CD14-positive monocyte (primary cell): ENCODE measurements around the gene NFAM1. TPM values are rescaled to one million over a fixed set of nuclear protein-coding genes. Genes with fewer than 3 reads are reported as not detected.

ENCODE experiments used
- DNase-seq, 3 donors: peaks; one replicate each; pipeline ENCODE4 v3.0.0-alpha.2; 2011 to 2022
- H2AFZ ChIP-seq: 2 replicates; pipeline ENCODE4 v1.6.0; 2012; ENCODE audit warnings: mild to moderate bottlenecking, low read depth, low read length, inconsistent platforms; ENCODE audit not compliant: insufficient read depth, poor library complexity, severe bottlenecking
- H3K27ac ChIP-seq, 2 donors: 1 replicate in 1 of 2; 2 replicates in 1 of 2; pipeline ENCODE4 v1.5.1; 2012 to 2013; ENCODE audit warnings: low read length in 2 of 2, control low read depth in 1 of 2, inconsistent platforms in 1 of 2, low read depth in 1 of 2, mild to moderate bottlenecking in 1 of 2
- H3K27me3 ChIP-seq, 2 donors: one replicate each; pipeline versions ENCODE4 v1.6.0 to v1.6.1; 2011 to 2013; ENCODE audit warnings: low read length in 2 of 2; ENCODE audit not compliant: control insufficient read depth in 2 of 2, insufficient read depth in 2 of 2
- H3K36me3 ChIP-seq, 2 donors: replicated peaks in 1 of 2; 1 replicate in 1 of 2; 2 replicates in 1 of 2; pipeline versions ENCODE4 v1.5.1 to v1.6.1; 2012 to 2013; ENCODE audit warnings: low read length in 2 of 2, control low read depth in 1 of 2, inconsistent platforms in 1 of 2, mild to moderate bottlenecking in 1 of 2; ENCODE audit not compliant: insufficient read depth in 2 of 2, control insufficient read depth in 1 of 2
- H3K4me1 ChIP-seq, 2 donors: 1 replicate in 1 of 2; 2 replicates in 1 of 2; pipeline versions ENCODE4 v1.5.1 to v1.6.1; 2012 to 2013; ENCODE audit warnings: low read length in 2 of 2, control low read depth in 1 of 2, inconsistent platforms in 1 of 2, mild to moderate bottlenecking in 1 of 2, moderate library complexity in 1 of 2; ENCODE audit not compliant: insufficient read depth in 2 of 2, control insufficient read depth in 1 of 2
- H3K4me2 ChIP-seq: replicated peaks from 2 replicates; pipeline ENCODE3; 2012; ENCODE audit warnings: low read length, moderate library complexity, mild to moderate bottlenecking; ENCODE audit not compliant: poor library complexity, severe bottlenecking; ENCODE audit errors: extremely low read depth
- H3K4me3 ChIP-seq, 3 experiments: fragments of 200-600 bp in 1 of 3; sonication (generic) in 1 of 3; replicated peaks in 1 of 3; 1 replicate in 2 of 3; 2 replicates in 1 of 3; pipeline ENCODE4 v1.5.1; 2011 to 2013; ENCODE audit warnings: low read length in 3 of 3, mild to moderate bottlenecking in 3 of 3, control low read depth in 2 of 3, low read depth in 2 of 3, inconsistent platforms in 1 of 3, moderate library complexity in 1 of 3
- H3K79me2 ChIP-seq: 2 replicates; pipeline ENCODE4 v1.6.0; 2012; ENCODE audit warnings: mild to moderate bottlenecking, control low read depth, inconsistent platforms, low read length, moderate library complexity; ENCODE audit not compliant: insufficient read depth
- H3K9ac ChIP-seq: 2 replicates; pipeline ENCODE4 v1.6.0; 2017; ENCODE audit warnings: low read length, mild to moderate bottlenecking; ENCODE audit not compliant: insufficient read depth, poor library complexity, severe bottlenecking
- H3K9me3 ChIP-seq, 2 donors: replicated peaks in 1 of 2; 1 replicate in 1 of 2; 2 replicates in 1 of 2; pipeline versions ENCODE4 v1.5.1 to v1.6.1; 2012 to 2013; ENCODE audit warnings: low read length in 2 of 2, control low read depth in 1 of 2; ENCODE audit not compliant: control insufficient read depth in 1 of 2, insufficient read depth in 1 of 2
- H4K20me1 ChIP-seq: 2 replicates; pipeline ENCODE4 v1.6.0; 2012; ENCODE audit warnings: mild to moderate bottlenecking, low read length, control low read depth, moderate library complexity; ENCODE audit not compliant: insufficient read depth
- H3K27ac Mint-ChIP-seq, 7 donors: one replicate each; pipeline ENCODE4 v1.8.0; 2020; ENCODE audit warnings: mild to moderate bottlenecking in 7 of 7, mixed read lengths in 7 of 7, moderate library complexity in 6 of 7, inconsistent platforms in 2 of 7
- H3K27me3 Mint-ChIP-seq, 3 donors: one replicate each; pipeline ENCODE4 v1.8.0; 2021 to 2022; ENCODE audit warnings: low read depth in 3 of 3, mild to moderate bottlenecking in 3 of 3, mixed read lengths in 3 of 3, moderate library complexity in 3 of 3, inconsistent platforms in 1 of 3
- H3K36me3 Mint-ChIP-seq, 2 donors: one replicate each; pipeline ENCODE4 v1.8.0; 2020; ENCODE audit warnings: mixed read lengths in 2 of 2, inconsistent platforms in 1 of 2, mild to moderate bottlenecking in 1 of 2
- H3K4me1 Mint-ChIP-seq: one replicate; pipeline ENCODE4 v1.8.0; 2020; ENCODE audit warnings: mild to moderate bottlenecking, mixed read lengths
- H3K4me3 Mint-ChIP-seq, 2 donors: one replicate each; pipeline ENCODE4 v1.8.0; 2020; ENCODE audit warnings: mild to moderate bottlenecking in 2 of 2, mixed read lengths in 2 of 2, moderate library complexity in 1 of 2
- H3K9me3 Mint-ChIP-seq, 7 donors: one replicate each; pipeline ENCODE4 v1.8.0; 2020 to 2022; ENCODE audit warnings: mixed read lengths in 7 of 7, mild to moderate bottlenecking in 6 of 7, moderate library complexity in 6 of 7, inconsistent platforms in 2 of 7
- WGBS: methylation state at CpG from one replicate; pipeline ENCODE4 v1.1.5; 2013; ENCODE audit warnings: missing lambda C conversion rate; ENCODE audit not compliant: insufficient coverage; 5-methylcytosine and 5-hydroxymethylcytosine counted together
- intact Hi-C, 2 donors: fragments of 100-400 bp; cut with micrococcal nuclease; formaldehyde crosslinking; loops; one replicate each; pipeline versions ENCODE4 v1.15.0 to v1.15.1; 2023
- polyA plus RNA-seq, 3 donors: library from polyadenylated mRNA; depleted of rRNA in 1 of 3; unstranded in 2 of 3; stranded (reverse) in 1 of 3; fragments of 300-500 nt in 2 of 3; fragments of >200 nt in 1 of 3; fragmentation: Illumina TruSeq in 2 of 3; gene quantifications; 1 replicate in 2 of 3; 2 replicates in 1 of 3; pipeline ENCODE4 v1.2.3, GENCODE V29; 2012 to 2021
- TF ChIP-seq, protein P1 (sequence below): fragments of 200-600 bp; IDR thresholded peaks from one replicate; pipeline ENCODE4 v1.8.0; 2022; ENCODE audit warnings: antibody characterized with exemption, mild to moderate bottlenecking

Gene NFAM1
- polyA plus RNA-seq, 3 donors, result 36.0 to 71.0 (median 69.7) TPM

- Histone ChIP-seq H3K9me3 (no peaks in the 10 kb centered on the region), H3K4me1 (peaks cover 76 to 80% of the 10 kb centered on the region in 2 donors), H3K27me3 (no peaks in the 10 kb centered on the region), H3K36me3 (no peaks in the 10 kb centered on the region), H2AFZ (no peak overlapping the region), H3K79me2 (peaks cover 12% of the 10 kb centered on the region), H3K4me3 (peak overlapping the region in 1 of 3 experiments; percentile 56), H3K27ac (peak overlapping the region; percentile 88 to 91), H3K4me2 (peak overlapping the region; percentile 64), H3K9ac (peak overlapping the region; percentile 60), H4K20me1 (no peaks in the 10 kb centered on the region)
- no peak for DNase-seq
- peaks cover 74% of the 10 kb centered on the region for H3K4me1 Mint-ChIP-seq
- H3K36me3 Mint-ChIP-seq, result no peaks in the 10 kb centered on the region
- TF ChIP-seq, protein P1, sequence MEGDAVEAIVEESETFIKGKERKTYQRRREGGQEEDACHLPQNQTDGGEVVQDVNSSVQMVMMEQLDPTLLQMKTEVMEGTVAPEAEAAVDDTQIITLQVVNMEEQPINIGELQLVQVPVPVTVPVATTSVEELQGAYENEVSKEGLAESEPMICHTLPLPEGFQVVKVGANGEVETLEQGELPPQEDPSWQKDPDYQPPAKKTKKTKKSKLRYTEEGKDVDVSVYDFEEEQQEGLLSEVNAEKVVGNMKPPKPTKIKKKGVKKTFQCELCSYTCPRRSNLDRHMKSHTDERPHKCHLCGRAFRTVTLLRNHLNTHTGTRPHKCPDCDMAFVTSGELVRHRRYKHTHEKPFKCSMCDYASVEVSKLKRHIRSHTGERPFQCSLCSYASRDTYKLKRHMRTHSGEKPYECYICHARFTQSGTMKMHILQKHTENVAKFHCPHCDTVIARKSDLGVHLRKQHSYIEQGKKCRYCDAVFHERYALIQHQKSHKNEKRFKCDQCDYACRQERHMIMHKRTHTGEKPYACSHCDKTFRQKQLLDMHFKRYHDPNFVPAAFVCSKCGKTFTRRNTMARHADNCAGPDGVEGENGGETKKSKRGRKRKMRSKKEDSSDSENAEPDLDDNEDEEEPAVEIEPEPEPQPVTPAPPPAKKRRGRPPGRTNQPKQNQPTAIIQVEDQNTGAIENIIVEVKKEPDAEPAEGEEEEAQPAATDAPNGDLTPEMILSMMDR, result no peak
- H3K9me3 Mint-ChIP-seq, result no peaks in the 10 kb centered on the region
- intact Hi-C loops, result loop anchor here in 1 of 2 donors (5.0 kb wide), 1 partner anchor 348 kb away; the partner anchor contains the start of gene NDUFA6
- H3K4me3 Mint-ChIP-seq, result peak overlapping the region; percentile 15 to 62
- WGBS, result 76% methylated on average over 2 of the region's 15 CpGs
- H3K27me3 Mint-ChIP-seq, result peaks cover 1 to 11% (median 3%) of the 10 kb centered on the region in 3 donors
- H3K27ac Mint-ChIP-seq, result peak overlapping the region; percentile 95 to 99 (median 97)
Measured at GRCh38 chr22:42440728-42441127, 8.5 kb upstream of the NFAM1 start.

DNA sequence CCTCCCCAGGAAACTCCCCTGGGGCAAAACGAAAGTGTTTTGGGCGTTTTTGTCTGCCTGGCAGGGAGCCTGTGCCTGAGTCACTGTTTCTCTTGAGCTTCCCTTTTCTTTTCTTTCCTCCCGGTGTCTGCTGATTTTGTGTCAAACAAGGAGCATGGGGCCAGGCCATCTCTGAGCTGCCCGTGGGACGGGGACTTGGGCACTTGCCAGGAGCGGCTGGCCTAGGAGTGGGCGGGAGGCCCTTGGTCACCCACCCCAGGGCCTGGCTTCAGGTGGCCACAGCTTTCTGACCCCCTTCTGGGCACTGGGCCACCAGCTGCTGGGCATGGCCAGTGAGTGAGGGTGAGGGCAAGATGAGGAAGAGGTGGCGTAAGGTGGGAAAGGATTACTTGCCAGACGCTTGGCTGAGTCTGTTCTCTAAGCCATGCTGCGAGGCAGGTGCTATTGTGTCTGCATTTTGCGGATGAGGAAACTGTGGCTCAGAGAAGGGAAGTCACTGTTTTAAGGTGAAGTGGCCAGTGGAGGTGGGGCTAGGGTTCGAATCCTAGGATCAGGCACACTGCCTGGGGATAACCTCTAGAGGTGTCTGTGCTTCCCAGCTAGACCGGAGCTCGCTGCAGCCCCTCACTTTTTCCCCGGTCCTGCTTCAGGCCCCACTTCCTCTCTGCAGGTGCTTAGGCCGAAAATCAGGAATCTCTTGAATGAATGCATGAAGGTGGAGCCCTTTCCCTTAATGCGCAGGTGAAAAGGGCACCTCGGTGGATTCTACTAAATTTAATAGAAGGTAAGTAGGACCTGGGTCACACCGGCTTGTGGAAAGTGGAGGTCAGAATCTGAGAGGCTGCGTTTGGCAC, 7.8 kb upstream of the NFAM1 start:
- peaks cover 18% of the 10 kb centered on the region for H3K79me2 ChIP-seq
- Mint-ChIP-seq H3K27me3 (peaks cover 1 to 11% (median 3%) of the 10 kb centered on the region in 3 donors), H3K4me3 (peak overlapping the region; percentile 62 to 84), H3K27ac (peak overlapping the region; percentile 95 to 99 (median 97)), H3K4me1 (peaks cover 78% of the 10 kb centered on the region), H3K9me3 (no peaks in the 10 kb centered on the region), H3K36me3 (no peaks in the 10 kb centered on the region)
- H3K4me2 ChIP-seq, result peak overlapping the region; percentile 64
- peak overlapping the region; percentile 69 for H2AFZ ChIP-seq
- H4K20me1 ChIP-seq, result no peaks in the 10 kb centered on the region
- TF ChIP-seq, protein P1, result no peak
- peak overlapping the region; percentile 60 for H3K9ac ChIP-seq
- H3K27ac ChIP-seq, result peak overlapping the region; percentile 88 to 91
- no peaks in the 10 kb centered on the region for H3K9me3 ChIP-seq
- H3K4me3 ChIP-seq, result peak overlapping the region in 2 of 3 experiments; percentile 2 to 56
- intact Hi-C loops, result loop anchor here (2.0 to 10.0 kb wide), 5 partner anchors 43 to 348 kb away; partner anchors contain the start of genes NDUFA6 (in 2 of the 2) and TCF20 (in 2 of the 2)
- peaks cover 82 to 86% of the 10 kb centered on the region in 2 donors for H3K4me1 ChIP-seq
- DNase-seq, result peak; percentile 86 to 92 (median 86)
- 28% methylated on average over 11 of the region's 20 CpGs for WGBS
- no peaks in the 10 kb centered on the region for H3K27me3 ChIP-seq
- no peaks in the 10 kb centered on the region for H3K36me3 ChIP-seq
